K562 (cell line): ENCODE data around the gene C6orf62. TPM values are rescaled to one million over a fixed set of nuclear protein-coding genes. Genes with fewer than 3 reads are reported as not detected.

ENCODE experiments used
- CBX5 ChIP-seq: IDR thresholded peaks from 2 replicates; pipeline ENCODE4 v1.6.1; 2014; ENCODE audit warnings: low read depth, borderline replicate concordance
- CC2D1A ChIP-seq: fragments of 450-650 bp; IDR thresholded peaks from 2 replicates; pipeline ENCODE4 v1.6.1; 2017; ENCODE audit warnings: mild to moderate bottlenecking
- CSDE1 ChIP-seq, 2 experiments: fragments of 450-650 bp; IDR thresholded peaks; 2 replicates each; pipeline ENCODE4 v1.6.1; 2016; ENCODE audit warnings: mild to moderate bottlenecking in 1 of 2
- DIDO1 ChIP-seq: fragments of 450-650 bp; IDR thresholded peaks from 2 replicates; pipeline ENCODE4 v1.6.1; 2016; ENCODE audit warnings: low read depth, missing biosample characterization, missing genetic modification characterization
- ELK1 ChIP-seq: sonication (generic); formaldehyde crosslinking; IDR thresholded peaks from 2 replicates; pipeline ENCODE4 v1.8.1; 2022; ENCODE audit warnings: missing genetic modification reagents
- HDAC1 ChIP-seq, 2 experiments: fragments of 450-650 bp; IDR thresholded peaks; 2 replicates each; pipeline ENCODE4 v1.6.1; 2016 to 2017; ENCODE audit warnings: inconsistent platforms in 1 of 2, mild to moderate bottlenecking in 1 of 2, moderate library complexity in 1 of 2
- IRF1 ChIP-seq: sonication (generic); formaldehyde crosslinking; IDR thresholded peaks from 2 replicates; pipeline ENCODE4 v1.8.0; 2022; ENCODE audit warnings: missing genetic modification reagents, mild to moderate bottlenecking, borderline replicate concordance
- JUND ChIP-seq, 2 experiments: IDR thresholded peaks; 2 replicates in 1 of 2; 3 replicates in 1 of 2; pipeline ENCODE4 v1.6.1; 2011; ENCODE audit warnings: borderline replicate concordance in 2 of 2, low read depth in 2 of 2, low read length in 2 of 2, improper control_type of control experiment in 1 of 2, missing biosample characterization in 1 of 2, missing genetic modification characterization in 1 of 2, missing genetic modification reagents in 1 of 2
- MITF ChIP-seq: IDR thresholded peaks from 2 replicates; pipeline ENCODE4 v1.6.1; 2014; ENCODE audit warnings: antibody characterized with exemption
- POLR3A ChIP-seq: IDR thresholded peaks from 2 replicates; pipeline ENCODE4 v1.6.1; 2011; ENCODE audit warnings: borderline replicate concordance, mild to moderate bottlenecking, moderate library complexity; ENCODE audit not compliant: insufficient read length, insufficient read depth; ENCODE audit errors: extremely low read depth
- SAFB2 ChIP-seq: fragments of 200-400 bp; formaldehyde crosslinking; IDR thresholded peaks from 2 replicates; pipeline ENCODE4 v1.6.1; 2018; ENCODE audit warnings: borderline replicate concordance, low read length, low read depth, moderate library complexity; ENCODE audit not compliant: severe bottlenecking
- SLC30A9 ChIP-seq: fragments of 250-450 bp; sonication (Bioruptor Pico); IDR thresholded peaks from 2 replicates; pipeline ENCODE4 v1.8.0; 2022; ENCODE audit warnings: mild to moderate bottlenecking, moderate library complexity
- SMAD2 ChIP-seq: fragments of 150-350 bp; IDR thresholded peaks from 2 replicates; pipeline ENCODE4 v1.6.1; 2014; ENCODE audit warnings: low read depth, mild to moderate bottlenecking, low read length
- SRSF1 ChIP-seq: fragments of 200-400 bp; formaldehyde crosslinking; IDR thresholded peaks from 2 replicates; pipeline ENCODE4 v1.6.1; 2017; ENCODE audit warnings: mild to moderate bottlenecking, low read depth, low read length, moderate library complexity
- SRSF9 ChIP-seq: fragments of 200-400 bp; formaldehyde crosslinking; IDR thresholded peaks from 2 replicates; pipeline ENCODE4 v1.6.1; 2017; ENCODE audit warnings: low read depth, low read length, borderline replicate concordance
- TCF3 ChIP-seq: sonication (generic); formaldehyde crosslinking; IDR thresholded peaks from 2 replicates; pipeline ENCODE4 v1.4.0; 2020; ENCODE audit warnings: mild to moderate bottlenecking, missing genetic modification reagents
- ZBTB2 ChIP-seq: fragments of 450-650 bp; IDR thresholded peaks from 2 replicates; pipeline ENCODE4 v1.6.1; 2016; ENCODE audit warnings: antibody characterized with exemption
- ZNF134 ChIP-seq: fragments of 250-450 bp; sonication (Bioruptor Pico); conservative IDR thresholded peaks from 2 replicates; pipeline ENCODE4 v1.4.0; 2020
- ZNF274 ChIP-seq: IDR thresholded peaks from 2 replicates; pipeline ENCODE4 v1.6.1; 2011; ENCODE audit warnings: low read depth, mild to moderate bottlenecking, low read length, moderate library complexity, borderline replicate concordance
- ZNF699 ChIP-seq: fragments of 250-450 bp; sonication (Bioruptor Pico); IDR thresholded peaks from 2 replicates; pipeline ENCODE4 v1.8.0; 2021; ENCODE audit warnings: mild to moderate bottlenecking, moderate library complexity; ENCODE audit not compliant: insufficient replicate concordance
- ZNF77 ChIP-seq: fragments of 250-450 bp; sonication (Bioruptor Pico); IDR thresholded peaks from 2 replicates; pipeline ENCODE4 v1.5.0; 2020
- polyA plus RNA-seq, 8 experiments: library from polyadenylated mRNA; depleted of rRNA in 4 of 8; stranded (reverse) in 5 of 8; unstranded in 3 of 8; fragments of >200 nt; fragmentation: Nextera tagmentation in 2 of 8; fragmentation: Illumina TruSeq in 1 of 8; extraction: Ambion mirVana in 2 of 8; extraction: Trizol in 1 of 8; gene quantifications; 2 replicates each; pipeline versions ENCODE4 v1.2.1 to v1.2.3, GENCODE V29; 2011 to 2014; ENCODE audit warnings: inconsistent platforms in 1 of 8, missing spikeins in 1 of 8
- total RNA-seq, 7 experiments: library from RNA; depleted of rRNA in 6 of 7; stranded (reverse); fragments of >200 nt in 6 of 7; fragmentation: Illumina TruSeq in 2 of 7; extraction: Trizol in 2 of 7; gene quantifications; 2 replicates each; pipeline versions ENCODE4 v1.2.1 to v1.2.3, GENCODE V29; 2011 to 2021; ENCODE audit warnings: low replicate concordance in 1 of 7

The C6orf62 gene
- total and polyA plus RNA-seq, 9 of the 15 experiments (the other 6 are each of a cell fraction or from before 2014, with no cell fraction given): 48.5 to 579 (median 111) TPM

DNA sequence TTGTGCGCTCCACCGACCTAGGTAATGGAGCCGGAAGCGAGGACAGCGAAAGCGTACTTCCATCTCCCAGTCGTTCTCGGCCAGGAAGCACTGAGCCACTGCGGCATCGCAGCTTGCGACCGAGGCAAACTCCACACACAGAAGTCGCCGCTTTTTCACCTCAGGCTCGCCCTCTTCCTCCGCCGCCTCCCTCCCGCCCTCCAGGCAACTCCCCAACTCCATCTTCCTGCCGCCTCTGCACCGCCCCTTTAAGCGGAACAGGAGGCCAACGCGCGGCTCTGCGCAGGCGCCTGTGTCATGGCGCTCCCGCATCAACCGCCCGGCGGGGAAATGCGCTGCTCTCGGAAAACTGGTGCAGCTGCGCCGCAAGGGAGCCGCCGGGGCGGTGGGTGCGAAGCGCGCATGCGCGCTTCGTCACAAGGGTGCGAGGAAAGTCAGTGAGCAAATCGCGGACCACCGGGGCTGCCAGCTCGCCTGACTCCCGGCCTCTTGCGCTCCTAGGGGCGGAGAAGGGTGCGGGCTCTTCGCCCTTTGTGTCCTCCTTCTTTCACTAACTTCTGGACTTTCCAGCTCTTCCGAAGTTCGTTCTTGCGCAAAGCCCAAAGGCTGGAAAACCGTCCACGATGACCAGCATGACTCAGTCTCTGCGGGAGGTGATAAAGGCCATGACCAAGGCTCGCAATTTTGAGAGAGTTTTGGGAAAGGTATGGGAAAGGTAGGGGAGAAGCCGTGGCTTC, 52.1 kb downstream of the C6orf62 start, which contains the start of the genes ACOT13 and TDP2 (continued):
- TF ChIP-seq DIDO1 (tag) (no peak), SLC30A9 (CRISPR knock-in tag) (no peak), HDAC1 (IDR thresholded peaks at IDR 0.05) (peak in 1 of 2 experiments; percentile 63; a peak in 2 of 4 replicates), SMAD2 (no peak), ZNF134 (no peak), MITF (no peak), ZNF77 (no peak), POLR3A (no peak), TCF3 (CRISPR knock-in tag) (peak; percentile 50; the same call in 1 of the 2 replicates), CBX5 (no peak; the same call in 1 of the 2 replicates), SRSF1 (no peak), ZBTB2 (peak; percentile 98), IRF1 (CRISPR knock-in tag) (no peak), ZNF274 (no peak), ELK1 (CRISPR knock-in tag) (no peak), CSDE1 (IDR thresholded peaks at IDR 0.05) (peak in 1 of 2 experiments; percentile 63; a peak in 1 of 4 replicates), SAFB2 (no peak), JUND (IDR thresholded peaks at IDR 0.05; ENCODE audit: borderline replicate concordance, low read depth, low read length) (peak; percentile 73), JUND (tag; IDR thresholded peaks at IDR 0.05; ENCODE audit: borderline replicate concordance, low read depth, low read length) (peak; percentile 70; the same call in 2 of the 3 replicates), CC2D1A (peak; percentile 47; the same call in 1 of the 2 replicates), ZNF699 (CRISPR knock-in tag) (no peak), SRSF9 (no peak)
